Coronary artery (tissue), 2 donors: Measurements from ENCODE around the gene GABRG2.

Experiments used
- DNase-seq: peaks from one replicate; pipeline ENCODE4 v3.0.0-alpha.2; 2017; ENCODE audit warnings: low spot score
- H3K27ac ChIP-seq, 2 donors: fragments of 200-600 bp; sonication (generic); one replicate each; pipeline ENCODE4 v1.5.1; 2016 to 2019
- H3K4me3 ChIP-seq: fragments of 200-600 bp; sonication (generic); 2 replicates; pipeline ENCODE4 v1.5.1; 2016; ENCODE audit warnings: mild to moderate bottlenecking, moderate library complexity
- TF ChIP-seq, protein P1 (sequence below): fragments of 200-600 bp; sonication (generic); IDR thresholded peaks from one replicate; pipeline ENCODE4 v1.5.1; 2019; ENCODE audit warnings: antibody characterized with exemption

The GABRG2 gene

DNA sequence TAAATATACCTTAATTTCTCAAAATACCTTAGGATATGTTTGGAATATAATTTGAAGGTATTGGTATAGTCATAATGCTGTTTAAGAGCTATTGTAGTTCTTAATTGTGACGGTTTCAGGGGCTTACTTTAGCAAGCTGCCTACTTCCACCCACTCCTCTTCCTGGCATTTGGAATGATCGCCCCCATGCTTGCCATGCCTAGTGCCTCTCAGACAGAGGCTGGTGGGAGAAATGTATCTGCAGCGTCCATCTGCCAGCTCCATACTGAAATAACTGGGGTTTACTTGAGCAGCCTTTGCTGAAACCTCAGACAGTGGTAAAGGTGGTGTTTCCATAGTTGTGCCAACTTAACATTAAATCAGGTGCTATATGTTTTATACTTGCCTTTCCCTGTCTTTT lies 52.2 kb downstream of the GABRG2 start:
- Histone ChIP-seq H3K4me3 (no peak overlapping the region), H3K27ac (no peak overlapping the region)
- no peak for DNase-seq
- TF ChIP-seq, protein P1, sequence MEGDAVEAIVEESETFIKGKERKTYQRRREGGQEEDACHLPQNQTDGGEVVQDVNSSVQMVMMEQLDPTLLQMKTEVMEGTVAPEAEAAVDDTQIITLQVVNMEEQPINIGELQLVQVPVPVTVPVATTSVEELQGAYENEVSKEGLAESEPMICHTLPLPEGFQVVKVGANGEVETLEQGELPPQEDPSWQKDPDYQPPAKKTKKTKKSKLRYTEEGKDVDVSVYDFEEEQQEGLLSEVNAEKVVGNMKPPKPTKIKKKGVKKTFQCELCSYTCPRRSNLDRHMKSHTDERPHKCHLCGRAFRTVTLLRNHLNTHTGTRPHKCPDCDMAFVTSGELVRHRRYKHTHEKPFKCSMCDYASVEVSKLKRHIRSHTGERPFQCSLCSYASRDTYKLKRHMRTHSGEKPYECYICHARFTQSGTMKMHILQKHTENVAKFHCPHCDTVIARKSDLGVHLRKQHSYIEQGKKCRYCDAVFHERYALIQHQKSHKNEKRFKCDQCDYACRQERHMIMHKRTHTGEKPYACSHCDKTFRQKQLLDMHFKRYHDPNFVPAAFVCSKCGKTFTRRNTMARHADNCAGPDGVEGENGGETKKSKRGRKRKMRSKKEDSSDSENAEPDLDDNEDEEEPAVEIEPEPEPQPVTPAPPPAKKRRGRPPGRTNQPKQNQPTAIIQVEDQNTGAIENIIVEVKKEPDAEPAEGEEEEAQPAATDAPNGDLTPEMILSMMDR = no peak

DNA sequence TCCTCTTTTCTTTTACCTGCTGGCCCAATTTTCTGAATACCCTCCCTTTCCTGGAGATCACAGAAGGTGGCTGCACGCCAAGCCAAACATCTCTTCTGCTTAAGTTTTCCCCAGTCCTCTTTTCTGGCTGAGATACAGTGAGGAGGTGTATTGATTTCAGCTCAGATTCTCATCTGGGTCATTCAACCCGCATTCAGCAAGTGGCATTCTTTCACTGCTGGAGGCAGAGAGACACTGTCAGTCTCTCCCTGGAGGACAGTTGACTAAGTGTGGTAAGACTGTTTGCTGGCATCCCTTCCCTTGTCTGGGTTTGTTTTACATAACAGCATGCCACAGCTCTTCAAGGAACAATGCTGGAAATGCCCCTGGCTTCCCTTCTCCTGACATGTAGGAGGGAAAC lies 60.5 kb downstream of the GABRG2 start:
- DNase-seq = no peak
- H3K27ac ChIP-seq = no peak overlapping the region
- H3K4me3 ChIP-seq = no peak overlapping the region
- TF ChIP-seq, protein P1 = no peak

DNA sequence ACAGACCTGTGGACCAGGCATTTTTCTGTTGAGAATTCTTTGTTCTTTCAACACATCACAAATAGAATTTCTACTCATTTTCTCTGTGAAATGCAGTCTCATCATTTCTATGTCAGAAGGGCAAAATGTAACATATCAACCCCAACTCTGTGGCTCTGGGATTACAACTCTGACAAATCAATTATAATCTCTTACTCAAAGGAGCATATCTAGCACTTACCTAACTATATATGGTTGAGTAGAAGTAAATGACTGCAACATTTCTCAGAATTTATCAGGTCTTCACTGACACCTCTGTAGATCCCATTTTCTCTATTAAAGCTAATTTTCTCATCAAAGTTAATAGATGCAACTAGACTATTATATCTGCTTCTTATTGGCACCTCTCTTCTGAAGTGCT lies 64.8 kb downstream of the GABRG2 start:
- DNase-seq = no peak
- Histone ChIP-seq H3K27ac (no peak overlapping the region), H3K4me3 (no peak overlapping the region)
- TF ChIP-seq, protein P1 = no peak

DNA sequence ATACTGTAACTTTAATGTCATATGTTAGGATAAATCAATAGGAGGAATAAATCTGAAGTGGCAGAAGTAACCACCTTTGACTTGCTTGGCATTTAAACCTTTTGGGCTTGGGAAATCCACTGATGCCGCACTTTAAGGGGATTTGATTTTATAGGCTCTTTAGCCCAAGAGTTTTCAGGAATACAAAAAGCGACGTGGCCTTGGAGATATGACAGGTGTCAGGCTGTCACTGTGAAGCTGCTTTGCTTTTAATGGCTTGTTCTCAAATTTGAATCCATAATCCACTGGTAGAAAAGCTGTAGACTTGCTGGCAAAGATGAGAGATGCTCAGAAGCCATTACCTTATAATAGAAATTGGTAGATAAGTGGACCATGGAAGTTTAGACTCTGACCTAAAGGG lies 71.6 kb downstream of the GABRG2 start:
- no peak for DNase-seq
- Histone ChIP-seq H3K27ac (no peak overlapping the region), H3K4me3 (no peak overlapping the region)
- TF ChIP-seq, protein P1 = no peak

DNA sequence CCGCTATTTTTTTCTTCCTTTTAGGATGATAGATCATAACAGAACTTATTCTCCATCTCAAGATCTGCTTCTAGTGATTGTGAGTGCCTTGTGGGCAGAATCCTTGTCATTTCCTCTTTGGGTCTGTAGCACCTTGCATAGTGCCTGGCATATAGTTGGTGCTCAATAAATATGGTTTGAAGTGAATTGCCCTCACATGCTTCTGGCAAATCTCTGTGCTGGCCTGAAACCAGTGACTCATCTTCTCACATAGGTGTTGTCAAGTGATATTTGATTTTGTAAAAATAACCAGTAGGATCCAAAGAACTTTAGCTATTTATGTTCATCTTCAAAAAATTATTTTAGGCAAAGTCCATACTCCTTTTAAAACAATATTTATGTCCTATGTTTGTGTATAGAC lies 86.7 kb downstream of the GABRG2 start:
- TF ChIP-seq, protein P1 = no peak
- no peak for DNase-seq

DNA sequence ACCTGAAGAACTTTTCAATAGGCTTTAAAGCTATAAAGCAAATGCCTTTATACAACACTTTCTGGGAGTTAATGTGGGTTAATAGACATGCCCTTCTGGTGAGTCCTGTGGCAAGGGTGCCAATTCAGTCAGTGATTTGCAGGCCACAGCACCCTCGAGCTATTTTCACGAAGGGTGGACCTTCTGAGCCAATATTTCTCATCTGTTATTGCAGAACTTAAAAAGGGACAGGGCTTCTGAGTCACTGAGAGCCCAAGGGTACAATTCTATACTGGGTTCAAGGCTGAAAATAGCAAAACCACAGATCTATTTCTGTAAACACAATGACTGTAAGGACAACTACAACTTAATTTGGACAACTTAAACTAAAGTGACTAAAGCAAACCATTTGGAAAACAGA lies 92.8 kb downstream of the GABRG2 start:
- TF ChIP-seq, protein P1 = no peak
- DNase-seq = no peak
- Histone ChIP-seq H3K4me3 (no peak overlapping the region), H3K27ac (no peak overlapping the region)

More for the DNA sequence above, 86.7 kb downstream of the GABRG2 start:
- Histone ChIP-seq H3K4me3 (no peak overlapping the region), H3K27ac (no peak overlapping the region)

DNA sequence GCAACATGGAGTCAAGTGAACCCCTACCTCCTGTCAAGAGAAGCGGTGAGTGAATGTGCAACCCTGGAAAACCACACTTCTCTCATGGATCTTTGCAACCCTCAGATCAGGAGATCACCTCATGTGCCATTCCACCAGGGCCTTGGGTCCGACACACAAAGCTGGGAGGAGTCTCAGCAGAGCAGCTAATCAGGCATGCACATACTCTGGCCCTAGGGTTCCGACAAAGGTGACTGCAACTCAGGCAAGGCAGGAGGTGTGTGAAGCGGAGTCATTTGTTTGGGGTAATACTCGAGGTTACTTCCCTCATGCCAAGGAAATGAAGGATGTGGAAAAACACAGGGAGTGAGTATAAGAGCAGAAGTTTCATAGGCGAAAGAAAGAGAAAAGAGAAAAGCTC lies 96.1 kb downstream of the GABRG2 start:
- DNase-seq = no peak
- no peak overlapping the region for H3K4me3 ChIP-seq
- TF ChIP-seq, protein P1 = no peak
- H3K27ac ChIP-seq = no peak overlapping the region
